Muscle layer of colon (tissue), 2 donors: ENCODE data around the gene ERI3.

Experiments used
- H3K27ac ChIP-seq: one replicate; pipeline ENCODE4 v1.7.0; 2013; ENCODE audit warnings: low read depth, mild to moderate bottlenecking, low read length, moderate library complexity
- H3K27me3 ChIP-seq, 2 donors: one replicate each; pipeline ENCODE4 v1.7.0; 2013; ENCODE audit warnings: low read length in 2 of 2, mild to moderate bottlenecking in 2 of 2; ENCODE audit not compliant: insufficient read depth in 2 of 2, control insufficient read depth in 1 of 2
- H3K36me3 ChIP-seq: one replicate; pipeline ENCODE4 v1.7.0; 2013; ENCODE audit warnings: mild to moderate bottlenecking, low read length; ENCODE audit not compliant: insufficient read depth
- H3K4me1 ChIP-seq: one replicate; pipeline ENCODE4 v1.7.0; 2013; ENCODE audit warnings: mild to moderate bottlenecking, low read length; ENCODE audit not compliant: insufficient read depth
- H3K4me3 ChIP-seq, 2 donors: one replicate each; pipeline ENCODE4 v1.7.0; 2013; ENCODE audit warnings: low read length in 2 of 2, low read depth in 1 of 2, mild to moderate bottlenecking in 1 of 2, moderate library complexity in 1 of 2
- H3K9ac ChIP-seq: one replicate; pipeline ENCODE4 v1.7.0; 2013; ENCODE audit warnings: low read length
- H3K9me3 ChIP-seq: one replicate; pipeline ENCODE4 v1.7.0; 2013; ENCODE audit warnings: mild to moderate bottlenecking, low read length
- donor health status: abdominal sarcoma.
- donor health status: Adenocarcinoma of cecum.

The ERI3 gene

GRCh38 chr1:44327679-44328491 lies 27.2 kb downstream of the ERI3 start:
- Histone ChIP-seq H3K4me1 (peaks cover 19% of the 10 kb centered on the region), H3K36me3 (no peaks in the 10 kb centered on the region), H3K4me3 (no peak overlapping the region), H3K9me3 (no peaks in the 10 kb centered on the region), H3K27me3 (no peaks in the 10 kb centered on the region), H3K27ac (no peak overlapping the region), H3K9ac (no peak overlapping the region)

DNA sequence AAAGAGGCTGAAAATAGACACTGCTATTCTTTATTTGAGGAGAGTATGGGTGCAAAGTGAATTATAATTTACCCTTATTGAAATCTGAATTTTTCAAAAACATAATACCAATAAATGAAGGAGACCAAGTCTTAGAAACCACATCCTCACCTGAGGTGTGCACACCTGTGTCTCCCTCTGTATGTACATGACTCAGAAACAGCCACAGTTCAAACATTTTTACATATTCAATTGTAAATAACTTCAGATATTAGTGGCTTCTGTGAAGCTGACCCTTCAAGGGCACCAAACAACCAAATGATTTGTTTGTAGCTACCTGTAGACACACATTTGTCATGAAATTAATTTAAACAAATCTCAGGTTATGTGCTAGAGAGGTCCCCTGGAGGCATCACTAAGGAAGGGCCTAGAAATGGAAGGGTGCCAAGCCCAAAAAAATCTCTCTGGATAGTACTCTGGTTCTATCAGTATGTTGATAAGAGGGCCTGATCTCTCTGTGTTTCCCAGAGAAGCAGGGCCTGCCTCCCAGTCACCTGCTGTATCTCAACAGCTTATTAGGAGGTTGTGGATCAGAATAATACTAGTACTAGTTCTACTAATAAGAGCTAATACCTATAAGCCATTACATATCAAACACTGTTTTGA lies 28.1 kb downstream of the ERI3 start:
- no peak overlapping the region for H3K9ac ChIP-seq

DNA sequence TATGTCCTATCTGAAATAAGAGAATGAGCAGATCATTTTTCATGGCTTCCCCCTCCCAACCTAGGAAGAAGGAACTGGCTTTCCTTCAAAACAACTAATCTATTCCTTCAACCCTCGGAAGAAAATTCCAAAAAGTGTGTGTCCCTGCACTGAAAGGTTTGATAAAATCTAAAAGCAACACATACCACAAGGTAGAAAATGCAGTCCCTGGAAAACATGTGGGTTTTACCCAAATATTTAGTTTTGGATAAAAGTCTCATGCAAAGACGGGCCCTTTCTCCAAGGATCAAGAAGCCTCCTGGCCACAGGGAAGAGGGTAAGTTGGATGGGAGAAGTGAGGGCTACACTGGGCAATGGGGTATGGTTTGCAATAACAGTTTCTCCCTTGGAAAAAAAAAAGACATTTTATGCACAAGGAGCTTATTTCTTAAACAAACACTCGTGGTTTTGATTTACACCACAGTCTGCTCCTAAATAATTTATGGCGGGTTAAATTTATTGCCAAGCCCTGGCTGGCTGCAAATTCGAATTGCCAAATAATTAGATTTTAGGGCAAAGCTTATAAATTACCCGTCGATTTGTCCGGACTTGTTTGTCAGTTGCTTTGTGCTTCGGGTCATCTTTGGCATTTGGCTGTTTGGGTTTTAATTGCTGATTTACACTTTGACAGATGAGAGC lies 28.9 kb downstream of the ERI3 start:
- Histone ChIP-seq H3K9ac (no peak overlapping the region), H3K4me3 (no peak overlapping the region), H3K36me3 (no peaks in the 10 kb centered on the region), H3K27ac (no peak overlapping the region), H3K4me1 (peaks cover 19% of the 10 kb centered on the region), H3K27me3 (no peaks in the 10 kb centered on the region), H3K9me3 (no peaks in the 10 kb centered on the region)

More for the DNA sequence above, 28.1 kb downstream of the ERI3 start:
- Histone ChIP-seq H3K4me1 (peaks cover 19% of the 10 kb centered on the region), H3K27me3 (no peaks in the 10 kb centered on the region), H3K36me3 (no peaks in the 10 kb centered on the region), H3K27ac (no peak overlapping the region), H3K4me3 (no peak overlapping the region), H3K9me3 (no peaks in the 10 kb centered on the region)

GRCh38 chr1:44323947-44324346 lies 31.1 kb downstream of the ERI3 start:
- peaks cover 7% of the 10 kb centered on the region for H3K36me3 ChIP-seq
- no peak overlapping the region for H3K27ac ChIP-seq
- no peaks in the 10 kb centered on the region for H3K9me3 ChIP-seq
- no peak overlapping the region for H3K9ac ChIP-seq
- H3K4me3 ChIP-seq = no peak overlapping the region
- H3K4me1 ChIP-seq = peaks cover 19% of the 10 kb centered on the region
- no peaks in the 10 kb centered on the region for H3K27me3 ChIP-seq

GRCh38 chr1:44322367-44322766 lies 32.7 kb downstream of the ERI3 start:
- Histone ChIP-seq H3K9ac (no peak overlapping the region), H3K4me1 (peaks cover 3% of the 10 kb centered on the region), H3K9me3 (no peaks in the 10 kb centered on the region), H3K36me3 (peaks cover 18% of the 10 kb centered on the region), H3K4me3 (no peak overlapping the region), H3K27me3 (no peaks in the 10 kb centered on the region), H3K27ac (no peak overlapping the region)

DNA sequence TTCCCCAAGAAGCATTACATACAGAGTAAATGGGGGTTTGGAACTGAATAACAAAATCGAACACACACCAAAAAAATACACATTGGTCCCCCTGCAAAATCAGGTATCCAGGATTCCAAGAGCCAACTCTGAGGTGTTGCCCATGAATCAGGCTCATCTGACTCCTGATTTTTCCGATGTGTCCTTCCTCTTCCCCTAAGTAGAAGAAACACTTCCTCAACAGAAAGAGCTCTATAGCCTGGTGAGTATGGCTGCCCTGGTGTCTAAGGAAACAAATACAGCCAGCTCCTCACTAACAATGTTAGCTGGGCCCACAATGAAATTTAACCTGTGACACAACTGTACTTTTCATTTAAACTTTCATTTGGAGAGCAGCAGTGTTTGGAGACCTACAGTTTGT lies 33.6 kb downstream of the ERI3 start:
- H3K9me3 ChIP-seq = no peaks in the 10 kb centered on the region
- H3K36me3 ChIP-seq = peaks cover 22% of the 10 kb centered on the region

DNA sequence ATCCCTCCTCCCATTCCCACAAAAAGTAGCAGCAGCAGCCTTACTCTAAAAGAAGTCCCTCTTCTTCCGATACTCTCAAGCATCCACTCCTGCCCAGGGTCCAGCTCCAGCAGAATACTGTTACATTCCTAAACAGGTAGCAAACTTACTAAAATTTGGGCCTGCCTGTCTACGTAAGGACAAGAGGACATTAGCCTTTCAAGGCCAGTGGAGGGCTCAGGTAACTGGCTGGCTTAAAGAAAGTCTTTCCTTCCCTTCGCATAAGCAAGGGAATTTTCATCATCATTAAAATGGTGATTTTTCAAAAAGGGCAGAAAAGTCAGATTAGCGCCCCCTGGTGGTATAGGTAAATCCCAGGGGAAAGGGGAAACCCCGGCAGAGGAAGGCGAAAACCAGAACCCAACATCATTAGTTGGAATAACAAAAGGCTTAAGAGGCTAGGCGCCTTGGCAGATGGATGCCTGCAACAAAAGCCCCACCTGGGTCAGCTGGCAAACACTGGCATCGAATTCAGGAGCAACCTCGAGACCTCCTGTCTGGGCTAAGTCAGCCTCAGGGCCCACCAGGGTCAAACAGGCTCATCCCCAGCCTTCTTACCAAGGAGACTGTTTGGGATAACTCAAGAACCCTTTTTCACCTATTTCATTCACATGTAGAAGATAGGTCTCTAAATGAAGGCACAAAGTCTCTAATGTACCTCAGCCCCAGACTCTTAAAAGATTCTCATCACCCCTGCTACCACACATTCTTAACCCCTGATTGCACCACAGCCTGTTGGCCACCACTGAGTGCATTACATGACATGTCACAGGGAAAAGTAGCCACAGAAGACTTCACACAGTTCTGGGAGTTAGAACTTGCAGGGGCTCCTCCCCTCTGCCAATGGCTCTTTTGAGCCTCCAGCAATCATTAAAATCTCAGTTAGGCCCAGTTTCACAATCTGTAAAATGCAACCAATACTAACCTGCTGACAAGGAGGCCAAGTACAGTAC lies 36.7 kb downstream of the ERI3 start:
- H3K27me3 ChIP-seq = no peaks in the 10 kb centered on the region
- no peaks in the 10 kb centered on the region for H3K4me1 ChIP-seq
- H3K36me3 ChIP-seq = peaks cover 47% of the 10 kb centered on the region
- H3K9me3 ChIP-seq = no peaks in the 10 kb centered on the region
- no peak overlapping the region for H3K9ac ChIP-seq
- no peak overlapping the region for H3K27ac ChIP-seq
- no peak overlapping the region for H3K4me3 ChIP-seq

More for the DNA sequence above, 33.6 kb downstream of the ERI3 start:
- Histone ChIP-seq H3K4me1 (no peaks in the 10 kb centered on the region), H3K27ac (no peak overlapping the region), H3K4me3 (no peak overlapping the region), H3K9ac (no peak overlapping the region), H3K27me3 (no peaks in the 10 kb centered on the region)

- Histone ChIP-seq H3K36me3 (peaks cover 62% of the 10 kb centered on the region), H3K4me3 (no peak overlapping the region), H3K9me3 (no peaks in the 10 kb centered on the region), H3K27ac (no peak overlapping the region), H3K4me1 (no peaks in the 10 kb centered on the region), H3K27me3 (no peaks in the 10 kb centered on the region), H3K9ac (no peak overlapping the region)
These were observed 38.8 kb downstream of the ERI3 start for GRCh38 chr1:44316231-44316759.

DNA sequence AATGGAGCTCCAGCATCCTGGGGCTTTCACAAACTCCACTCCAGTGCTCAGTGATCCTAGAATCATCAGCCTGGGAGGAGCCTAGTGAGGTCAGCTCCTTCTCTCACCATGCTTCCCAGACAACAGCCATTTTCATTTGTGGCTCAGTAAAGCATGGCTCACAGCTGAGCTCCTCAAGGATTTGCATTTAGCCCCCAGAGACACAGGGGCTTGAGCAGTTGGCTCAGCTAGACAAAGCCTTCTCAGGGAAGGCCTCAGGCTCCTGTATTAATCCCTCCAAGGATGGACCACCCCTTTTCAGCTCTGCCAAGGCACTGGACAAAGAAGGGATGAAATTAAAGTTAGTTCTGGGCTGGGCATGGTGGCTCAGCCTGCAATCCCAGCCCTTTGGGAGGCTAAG lies 39.5 kb downstream of the ERI3 start:
- no peak overlapping the region for H3K9ac ChIP-seq
- H3K27ac ChIP-seq = no peak overlapping the region
- no peak overlapping the region for H3K4me3 ChIP-seq
- H3K4me1 ChIP-seq = no peaks in the 10 kb centered on the region
- H3K36me3 ChIP-seq = peaks cover 63% of the 10 kb centered on the region
- no peaks in the 10 kb centered on the region for H3K9me3 ChIP-seq
- H3K27me3 ChIP-seq = no peaks in the 10 kb centered on the region

DNA sequence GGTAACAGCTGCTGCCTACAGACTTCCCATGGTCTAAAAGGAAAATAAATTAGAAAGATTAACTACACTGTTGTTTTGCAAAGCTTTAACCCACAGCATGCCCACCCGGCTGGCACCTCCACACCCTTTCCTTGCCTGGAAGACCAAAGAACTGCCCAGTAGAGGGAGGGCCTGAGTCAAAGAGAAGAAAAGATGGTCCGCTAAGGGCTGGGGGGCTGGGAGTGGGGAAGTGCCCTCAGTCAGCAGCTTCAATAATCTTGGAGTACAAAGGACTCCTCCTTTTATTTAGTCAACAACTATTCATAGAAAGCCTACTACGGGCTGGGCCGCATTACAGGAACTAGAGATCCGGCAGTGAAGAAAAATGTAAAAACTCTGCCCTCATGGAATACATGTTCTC lies 40.6 kb downstream of the ERI3 start:
- Histone ChIP-seq H3K9ac (no peak overlapping the region), H3K27me3 (no peaks in the 10 kb centered on the region), H3K4me3 (no peak overlapping the region), H3K36me3 (peaks cover 61% of the 10 kb centered on the region), H3K4me1 (no peaks in the 10 kb centered on the region), H3K27ac (no peak overlapping the region), H3K9me3 (no peaks in the 10 kb centered on the region)
